CD14-positive monocyte (primary cell): Measurements from ENCODE around the gene RIMOC1. TPM values are rescaled to one million over a fixed set of nuclear protein-coding genes. Genes with fewer than 3 reads are reported as not detected.

Experiments
- DNase-seq, 3 donors: peaks; one replicate each; pipeline ENCODE4 v3.0.0-alpha.2; 2011 to 2022
- H2AFZ ChIP-seq: 2 replicates; pipeline ENCODE4 v1.6.0; 2012; ENCODE audit warnings: mild to moderate bottlenecking, low read depth, low read length, inconsistent platforms; ENCODE audit not compliant: insufficient read depth, poor library complexity, severe bottlenecking
- H3K27ac ChIP-seq, 2 donors: 1 replicate in 1 of 2; 2 replicates in 1 of 2; pipeline ENCODE4 v1.5.1; 2012 to 2013; ENCODE audit warnings: low read length in 2 of 2, control low read depth in 1 of 2, inconsistent platforms in 1 of 2, low read depth in 1 of 2, mild to moderate bottlenecking in 1 of 2
- H3K27me3 ChIP-seq, 2 donors: one replicate each; pipeline versions ENCODE4 v1.6.0 to v1.6.1; 2011 to 2013; ENCODE audit warnings: low read length in 2 of 2; ENCODE audit not compliant: control insufficient read depth in 2 of 2, insufficient read depth in 2 of 2
- H3K36me3 ChIP-seq, 2 donors: replicated peaks in 1 of 2; 1 replicate in 1 of 2; 2 replicates in 1 of 2; pipeline versions ENCODE4 v1.5.1 to v1.6.1; 2012 to 2013; ENCODE audit warnings: low read length in 2 of 2, control low read depth in 1 of 2, inconsistent platforms in 1 of 2, mild to moderate bottlenecking in 1 of 2; ENCODE audit not compliant: insufficient read depth in 2 of 2, control insufficient read depth in 1 of 2
- H3K4me1 ChIP-seq, 2 donors: 1 replicate in 1 of 2; 2 replicates in 1 of 2; pipeline versions ENCODE4 v1.5.1 to v1.6.1; 2012 to 2013; ENCODE audit warnings: low read length in 2 of 2, control low read depth in 1 of 2, inconsistent platforms in 1 of 2, mild to moderate bottlenecking in 1 of 2, moderate library complexity in 1 of 2; ENCODE audit not compliant: insufficient read depth in 2 of 2, control insufficient read depth in 1 of 2
- H3K4me2 ChIP-seq: replicated peaks from 2 replicates; pipeline ENCODE3; 2012; ENCODE audit warnings: low read length, moderate library complexity, mild to moderate bottlenecking; ENCODE audit not compliant: poor library complexity, severe bottlenecking; ENCODE audit errors: extremely low read depth
- H3K4me3 ChIP-seq, 3 experiments: fragments of 200-600 bp in 1 of 3; sonication (generic) in 1 of 3; replicated peaks in 1 of 3; 1 replicate in 2 of 3; 2 replicates in 1 of 3; pipeline ENCODE4 v1.5.1; 2011 to 2013; ENCODE audit warnings: low read length in 3 of 3, mild to moderate bottlenecking in 3 of 3, control low read depth in 2 of 3, low read depth in 2 of 3, inconsistent platforms in 1 of 3, moderate library complexity in 1 of 3
- H3K79me2 ChIP-seq: 2 replicates; pipeline ENCODE4 v1.6.0; 2012; ENCODE audit warnings: mild to moderate bottlenecking, control low read depth, inconsistent platforms, low read length, moderate library complexity; ENCODE audit not compliant: insufficient read depth
- H3K9ac ChIP-seq: 2 replicates; pipeline ENCODE4 v1.6.0; 2017; ENCODE audit warnings: low read length, mild to moderate bottlenecking; ENCODE audit not compliant: insufficient read depth, poor library complexity, severe bottlenecking
- H3K9me3 ChIP-seq, 2 donors: replicated peaks in 1 of 2; 1 replicate in 1 of 2; 2 replicates in 1 of 2; pipeline versions ENCODE4 v1.5.1 to v1.6.1; 2012 to 2013; ENCODE audit warnings: low read length in 2 of 2, control low read depth in 1 of 2; ENCODE audit not compliant: control insufficient read depth in 1 of 2, insufficient read depth in 1 of 2
- H4K20me1 ChIP-seq: 2 replicates; pipeline ENCODE4 v1.6.0; 2012; ENCODE audit warnings: mild to moderate bottlenecking, low read length, control low read depth, moderate library complexity; ENCODE audit not compliant: insufficient read depth
- H3K27ac Mint-ChIP-seq, 7 donors: one replicate each; pipeline ENCODE4 v1.8.0; 2020; ENCODE audit warnings: mild to moderate bottlenecking in 7 of 7, mixed read lengths in 7 of 7, moderate library complexity in 6 of 7, inconsistent platforms in 2 of 7
- H3K27me3 Mint-ChIP-seq, 3 donors: one replicate each; pipeline ENCODE4 v1.8.0; 2021 to 2022; ENCODE audit warnings: low read depth in 3 of 3, mild to moderate bottlenecking in 3 of 3, mixed read lengths in 3 of 3, moderate library complexity in 3 of 3, inconsistent platforms in 1 of 3
- H3K36me3 Mint-ChIP-seq, 2 donors: one replicate each; pipeline ENCODE4 v1.8.0; 2020; ENCODE audit warnings: mixed read lengths in 2 of 2, inconsistent platforms in 1 of 2, mild to moderate bottlenecking in 1 of 2
- H3K4me1 Mint-ChIP-seq: one replicate; pipeline ENCODE4 v1.8.0; 2020; ENCODE audit warnings: mild to moderate bottlenecking, mixed read lengths
- H3K4me3 Mint-ChIP-seq, 2 donors: one replicate each; pipeline ENCODE4 v1.8.0; 2020; ENCODE audit warnings: mild to moderate bottlenecking in 2 of 2, mixed read lengths in 2 of 2, moderate library complexity in 1 of 2
- H3K9me3 Mint-ChIP-seq, 7 donors: one replicate each; pipeline ENCODE4 v1.8.0; 2020 to 2022; ENCODE audit warnings: mixed read lengths in 7 of 7, mild to moderate bottlenecking in 6 of 7, moderate library complexity in 6 of 7, inconsistent platforms in 2 of 7
- WGBS: methylation state at CpG from one replicate; pipeline ENCODE4 v1.1.5; 2013; ENCODE audit warnings: missing lambda C conversion rate; ENCODE audit not compliant: insufficient coverage; 5-methylcytosine and 5-hydroxymethylcytosine counted together
- intact Hi-C, 2 donors: fragments of 100-400 bp; cut with micrococcal nuclease; formaldehyde crosslinking; loops; one replicate each; pipeline versions ENCODE4 v1.15.0 to v1.15.1; 2023
- polyA plus RNA-seq, 3 donors: library from polyadenylated mRNA; depleted of rRNA in 1 of 3; unstranded in 2 of 3; stranded (reverse) in 1 of 3; fragments of 300-500 nt in 2 of 3; fragments of >200 nt in 1 of 3; fragmentation: Illumina TruSeq in 2 of 3; gene quantifications; 1 replicate in 2 of 3; 2 replicates in 1 of 3; pipeline ENCODE4 v1.2.3, GENCODE V29; 2012 to 2021
- TF ChIP-seq, protein P1 (sequence below): fragments of 200-600 bp; IDR thresholded peaks from one replicate; pipeline ENCODE4 v1.8.0; 2022; ENCODE audit warnings: antibody characterized with exemption, mild to moderate bottlenecking

RIMOC1 gene
- polyA plus RNA-seq, 3 donors = 4.6 to 15.3 (median 11.2) TPM

- no peaks in the 10 kb centered on the region for H4K20me1 ChIP-seq
- Mint-ChIP-seq H3K4me1 (peaks cover under 1% of the 10 kb centered on the region), H3K9me3 (no peaks in the 10 kb centered on the region), H3K36me3 (peaks cover 8 to 18% of the 10 kb centered on the region in 2 donors), H3K27ac (no peak overlapping the region), H3K27me3 (no peaks in the 10 kb centered on the region), H3K4me3 (no peak overlapping the region)
- H3K79me2 ChIP-seq = no peaks in the 10 kb centered on the region
- no peaks in the 10 kb centered on the region for H3K27me3 ChIP-seq
- H3K4me3 ChIP-seq = no peak overlapping the region
- no peak overlapping the region for H2AFZ ChIP-seq
- WGBS = no CpG with 5 or more reads among the region's 2 CpGs
- H3K9me3 ChIP-seq = no peaks in the 10 kb centered on the region
- no peaks in the 10 kb centered on the region for H3K4me1 ChIP-seq
- H3K36me3 ChIP-seq = peaks cover 7 to 36% of the 10 kb centered on the region in 2 donors
- no peak for DNase-seq
- H3K27ac ChIP-seq = no peak overlapping the region
- H3K4me2 ChIP-seq = no peak overlapping the region
- intact Hi-C loops = loop anchor here (5.0 kb wide), 2 partner anchors 198 to 1028 kb away; no protein-coding TSS in a partner anchor
- H3K9ac ChIP-seq = no peak overlapping the region
- TF ChIP-seq, protein P1, sequence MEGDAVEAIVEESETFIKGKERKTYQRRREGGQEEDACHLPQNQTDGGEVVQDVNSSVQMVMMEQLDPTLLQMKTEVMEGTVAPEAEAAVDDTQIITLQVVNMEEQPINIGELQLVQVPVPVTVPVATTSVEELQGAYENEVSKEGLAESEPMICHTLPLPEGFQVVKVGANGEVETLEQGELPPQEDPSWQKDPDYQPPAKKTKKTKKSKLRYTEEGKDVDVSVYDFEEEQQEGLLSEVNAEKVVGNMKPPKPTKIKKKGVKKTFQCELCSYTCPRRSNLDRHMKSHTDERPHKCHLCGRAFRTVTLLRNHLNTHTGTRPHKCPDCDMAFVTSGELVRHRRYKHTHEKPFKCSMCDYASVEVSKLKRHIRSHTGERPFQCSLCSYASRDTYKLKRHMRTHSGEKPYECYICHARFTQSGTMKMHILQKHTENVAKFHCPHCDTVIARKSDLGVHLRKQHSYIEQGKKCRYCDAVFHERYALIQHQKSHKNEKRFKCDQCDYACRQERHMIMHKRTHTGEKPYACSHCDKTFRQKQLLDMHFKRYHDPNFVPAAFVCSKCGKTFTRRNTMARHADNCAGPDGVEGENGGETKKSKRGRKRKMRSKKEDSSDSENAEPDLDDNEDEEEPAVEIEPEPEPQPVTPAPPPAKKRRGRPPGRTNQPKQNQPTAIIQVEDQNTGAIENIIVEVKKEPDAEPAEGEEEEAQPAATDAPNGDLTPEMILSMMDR = no peak
Measured at GRCh38 chr5:41858890-41859289, 45.3 kb upstream of the RIMOC1 start.

GRCh38 chr5:41863871-41864486 is 40.2 kb upstream of the RIMOC1 start:
- no peak for DNase-seq
- H3K4me1 ChIP-seq = peaks cover 2 to 3% of the 10 kb centered on the region in 2 donors
- H4K20me1 ChIP-seq = no peaks in the 10 kb centered on the region
- peaks cover 9% of the 10 kb centered on the region for H3K4me1 Mint-ChIP-seq
- H3K9me3 Mint-ChIP-seq = peaks cover 0 to 1% (median 0%) of the 10 kb centered on the region in 7 donors
- peaks cover 8 to 11% of the 10 kb centered on the region in 2 donors for H3K36me3 Mint-ChIP-seq
- no peak overlapping the region for H3K4me3 ChIP-seq
- peaks cover 0 to 3% (median 1%) of the 10 kb centered on the region in 3 donors for H3K27me3 Mint-ChIP-seq
- H3K36me3 ChIP-seq = peaks cover 5 to 16% of the 10 kb centered on the region in 2 donors
- H2AFZ ChIP-seq = no peak overlapping the region
- peaks cover 0 to under 1% of the 10 kb centered on the region in 2 donors for H3K27me3 ChIP-seq
- H3K4me3 Mint-ChIP-seq = no peak overlapping the region
- intact Hi-C loops = no loop called here
- H3K27ac ChIP-seq = no peak overlapping the region
- no peaks in the 10 kb centered on the region for H3K9me3 ChIP-seq
- H3K9ac ChIP-seq = no peak overlapping the region
- TF ChIP-seq, protein P1 = no peak
- no peak overlapping the region for H3K4me2 ChIP-seq
- peaks cover 11% of the 10 kb centered on the region for H3K79me2 ChIP-seq
- no peak overlapping the region for H3K27ac Mint-ChIP-seq
